Nephron (organoid): ENCODE data around the gene PHF13.

Experiments used
- H3K27ac Mint-ChIP-seq, 3 experiments: 2 replicates each; pipeline ENCODE4 v1.8.0; 2020; ENCODE audit warnings: mixed read lengths in 3 of 3, mild to moderate bottlenecking in 2 of 3, moderate library complexity in 1 of 3
- H3K27me3 Mint-ChIP-seq: 2 replicates; pipeline ENCODE4 v1.8.0; 2021; ENCODE audit warnings: low read depth, mild to moderate bottlenecking, moderate library complexity, mixed read lengths
- H3K36me3 Mint-ChIP-seq: 2 replicates; pipeline ENCODE4 v1.8.0; 2020; ENCODE audit warnings: low read depth, mixed read lengths
- H3K4me1 Mint-ChIP-seq: 2 replicates; pipeline ENCODE4 v1.8.0; 2020; ENCODE audit warnings: mixed read lengths
- H3K4me3 Mint-ChIP-seq, 3 experiments: 2 replicates each; pipeline ENCODE4 v1.8.0; 2020; ENCODE audit warnings: mild to moderate bottlenecking in 3 of 3, mixed read lengths in 3 of 3, moderate library complexity in 2 of 3
- H3K9me3 Mint-ChIP-seq: 2 replicates; pipeline ENCODE4 v1.8.0; 2020; ENCODE audit warnings: mixed read lengths
- TF ChIP-seq, protein P1 (sequence below), 3 experiments: fragments of 200-600 bp; sonication (generic); IDR thresholded peaks; one replicate each; pipeline ENCODE4 v1.5.0; 2021; ENCODE audit warnings: antibody characterized with exemption in 3 of 3; ENCODE audit not compliant: unreplicated experiment in 3 of 3

PHF13 gene

DNA sequence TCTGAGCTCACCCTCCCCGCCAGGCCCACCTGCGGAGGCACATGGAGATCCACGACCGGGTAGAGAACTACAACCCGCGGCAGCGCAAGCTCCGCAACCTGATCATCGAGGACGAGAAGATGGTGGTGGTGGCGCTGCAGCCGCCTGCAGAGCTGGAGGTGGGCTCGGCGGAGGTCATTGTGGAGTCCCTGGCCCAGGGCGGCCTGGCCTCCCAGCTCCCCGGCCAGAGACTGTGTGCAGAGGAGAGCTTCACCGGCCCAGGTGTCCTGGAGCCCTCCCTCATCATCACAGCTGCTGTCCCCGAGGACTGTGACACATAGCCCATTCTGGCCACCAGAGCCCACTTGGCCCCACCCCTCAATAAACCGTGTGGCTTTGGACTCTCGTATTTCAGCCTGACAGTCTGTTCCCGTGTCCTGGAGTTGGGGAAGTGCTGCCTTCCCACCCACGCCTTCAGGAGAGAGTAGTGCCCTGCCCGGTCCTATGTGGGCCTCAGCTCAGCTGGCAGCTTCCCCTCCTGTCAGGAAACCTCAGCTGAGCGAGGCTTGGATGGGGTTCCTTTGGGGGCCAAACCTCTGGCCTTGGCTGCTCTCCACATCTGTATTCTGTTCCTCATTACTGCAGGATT, 24.5 kb upstream of the PHF13 start:
- TF ChIP-seq, protein P1, sequence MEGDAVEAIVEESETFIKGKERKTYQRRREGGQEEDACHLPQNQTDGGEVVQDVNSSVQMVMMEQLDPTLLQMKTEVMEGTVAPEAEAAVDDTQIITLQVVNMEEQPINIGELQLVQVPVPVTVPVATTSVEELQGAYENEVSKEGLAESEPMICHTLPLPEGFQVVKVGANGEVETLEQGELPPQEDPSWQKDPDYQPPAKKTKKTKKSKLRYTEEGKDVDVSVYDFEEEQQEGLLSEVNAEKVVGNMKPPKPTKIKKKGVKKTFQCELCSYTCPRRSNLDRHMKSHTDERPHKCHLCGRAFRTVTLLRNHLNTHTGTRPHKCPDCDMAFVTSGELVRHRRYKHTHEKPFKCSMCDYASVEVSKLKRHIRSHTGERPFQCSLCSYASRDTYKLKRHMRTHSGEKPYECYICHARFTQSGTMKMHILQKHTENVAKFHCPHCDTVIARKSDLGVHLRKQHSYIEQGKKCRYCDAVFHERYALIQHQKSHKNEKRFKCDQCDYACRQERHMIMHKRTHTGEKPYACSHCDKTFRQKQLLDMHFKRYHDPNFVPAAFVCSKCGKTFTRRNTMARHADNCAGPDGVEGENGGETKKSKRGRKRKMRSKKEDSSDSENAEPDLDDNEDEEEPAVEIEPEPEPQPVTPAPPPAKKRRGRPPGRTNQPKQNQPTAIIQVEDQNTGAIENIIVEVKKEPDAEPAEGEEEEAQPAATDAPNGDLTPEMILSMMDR (IDR thresholded peaks at IDR 0.05; ENCODE audit: unreplicated experiment in 3 of 3), result no peak
- Mint-ChIP-seq H3K4me3 (no peak overlapping the region), H3K27ac (no peak overlapping the region), H3K9me3 (no peaks in the 10 kb centered on the region), H3K36me3 (peaks cover 6% of the 10 kb centered on the region), H3K27me3 (no peaks in the 10 kb centered on the region), H3K4me1 (no peaks in the 10 kb centered on the region)

DNA sequence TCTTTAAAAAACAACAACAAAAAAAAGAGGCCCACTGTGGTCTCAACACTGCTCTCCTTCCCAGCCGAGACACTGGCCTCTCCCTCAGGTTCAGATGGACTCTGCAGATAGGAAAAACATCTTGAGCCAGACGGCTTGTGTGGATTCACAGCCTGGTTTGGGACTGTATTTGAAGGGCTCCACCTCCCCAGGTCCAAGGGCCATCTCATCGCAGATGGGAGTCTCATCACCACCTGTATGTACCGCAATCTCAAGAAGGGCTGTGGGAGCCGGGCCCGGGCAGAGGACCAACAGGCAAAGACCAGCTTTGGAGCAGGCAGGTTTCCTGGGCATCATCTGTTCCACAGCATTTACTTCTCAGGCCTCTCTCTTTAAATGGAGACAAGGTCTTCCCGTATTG, 23.5 kb upstream of the PHF13 start:
- H3K27me3 Mint-ChIP-seq, result no peaks in the 10 kb centered on the region
- TF ChIP-seq, protein P1 (IDR thresholded peaks at IDR 0.05; ENCODE audit: unreplicated experiment in 3 of 3), result no peak
- H3K36me3 Mint-ChIP-seq, result peaks cover 7% of the 10 kb centered on the region
- H3K27ac Mint-ChIP-seq, result no peak overlapping the region
- H3K9me3 Mint-ChIP-seq, result no peaks in the 10 kb centered on the region
- H3K4me1 Mint-ChIP-seq, result no peaks in the 10 kb centered on the region
- H3K4me3 Mint-ChIP-seq, result no peak overlapping the region

DNA sequence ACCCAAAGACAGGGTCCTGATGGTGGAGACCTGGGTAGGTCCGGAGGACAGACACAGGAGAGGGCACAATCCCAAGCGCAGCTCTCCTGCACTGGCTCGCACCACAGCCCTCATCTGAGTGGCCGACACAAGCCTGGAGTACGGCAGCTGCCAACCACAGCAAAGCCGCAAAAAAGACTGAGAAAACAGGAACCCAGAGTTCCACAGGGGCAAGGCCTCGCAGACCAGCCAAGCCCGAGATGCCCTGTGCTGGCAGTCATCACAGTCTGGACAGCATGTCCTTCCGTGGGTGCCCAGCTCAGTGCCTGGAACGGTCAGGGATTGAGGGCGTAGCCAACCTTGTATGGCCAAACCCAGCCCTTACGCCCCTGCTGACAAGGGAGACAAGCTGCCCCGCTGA, 22.3 kb upstream of the PHF13 start:
- peaks cover 19% of the 10 kb centered on the region for H3K36me3 Mint-ChIP-seq
- peaks cover 6% of the 10 kb centered on the region for H3K4me1 Mint-ChIP-seq
- TF ChIP-seq, protein P1 (IDR thresholded peaks at IDR 0.05; ENCODE audit: unreplicated experiment in 3 of 3), result no peak
- no peaks in the 10 kb centered on the region for H3K27me3 Mint-ChIP-seq
- H3K4me3 Mint-ChIP-seq, result no peak overlapping the region
- H3K9me3 Mint-ChIP-seq, result no peaks in the 10 kb centered on the region
- H3K27ac Mint-ChIP-seq, result no peak overlapping the region

DNA sequence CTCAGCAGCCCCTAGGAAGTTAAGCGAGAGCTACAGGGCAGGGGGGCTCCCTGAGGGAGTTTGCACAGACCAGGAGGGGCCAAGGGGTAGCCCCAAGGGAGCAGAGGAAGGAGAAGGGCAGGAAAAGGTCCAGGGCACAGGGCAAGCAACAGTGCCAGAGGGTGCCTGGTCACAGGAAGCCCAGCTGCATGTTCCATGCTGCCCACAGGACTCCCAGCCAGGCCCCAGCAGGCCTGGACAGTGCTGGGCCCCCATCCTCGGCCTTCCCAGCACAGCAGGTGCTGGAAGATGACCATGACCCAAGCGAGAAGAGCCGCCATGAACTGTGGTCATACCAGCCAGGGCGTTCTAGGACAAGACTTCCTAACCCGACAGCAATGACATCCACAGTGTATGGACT, 21.9 kb upstream of the PHF13 start:
- Mint-ChIP-seq H3K36me3 (peaks cover 23% of the 10 kb centered on the region), H3K27ac (no peak overlapping the region), H3K9me3 (no peaks in the 10 kb centered on the region), H3K27me3 (no peaks in the 10 kb centered on the region), H3K4me1 (peaks cover 10% of the 10 kb centered on the region), H3K4me3 (no peak overlapping the region)
- TF ChIP-seq, protein P1 (IDR thresholded peaks at IDR 0.05; ENCODE audit: unreplicated experiment in 3 of 3), result no peak

DNA sequence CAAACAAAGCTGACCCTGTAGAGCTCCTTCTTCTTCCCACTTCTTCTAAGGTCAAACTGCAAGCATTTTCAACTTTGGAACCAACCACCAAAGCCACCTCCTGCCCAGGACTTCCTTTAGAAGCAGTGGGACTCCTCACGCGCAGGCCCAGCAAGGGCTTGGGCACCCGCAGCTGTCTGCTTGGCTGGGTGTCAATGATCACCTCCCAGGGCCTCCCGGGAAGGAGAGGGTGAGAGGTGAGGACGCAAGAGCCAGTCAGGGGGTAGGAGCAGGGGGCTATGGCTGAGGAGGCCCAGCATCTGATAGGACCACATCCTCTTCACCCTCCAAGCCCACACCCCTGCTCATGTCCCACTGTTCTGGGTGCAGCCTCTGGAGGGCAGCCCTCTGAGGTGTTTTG, 21.1 kb upstream of the PHF13 start:
- Mint-ChIP-seq H3K27ac (no peak overlapping the region), H3K27me3 (no peaks in the 10 kb centered on the region), H3K4me3 (no peak overlapping the region), H3K36me3 (peaks cover 27% of the 10 kb centered on the region), H3K9me3 (no peaks in the 10 kb centered on the region), H3K4me1 (peaks cover 15% of the 10 kb centered on the region)
- TF ChIP-seq, protein P1 (IDR thresholded peaks at IDR 0.05; ENCODE audit: unreplicated experiment in 3 of 3), result no peak

DNA sequence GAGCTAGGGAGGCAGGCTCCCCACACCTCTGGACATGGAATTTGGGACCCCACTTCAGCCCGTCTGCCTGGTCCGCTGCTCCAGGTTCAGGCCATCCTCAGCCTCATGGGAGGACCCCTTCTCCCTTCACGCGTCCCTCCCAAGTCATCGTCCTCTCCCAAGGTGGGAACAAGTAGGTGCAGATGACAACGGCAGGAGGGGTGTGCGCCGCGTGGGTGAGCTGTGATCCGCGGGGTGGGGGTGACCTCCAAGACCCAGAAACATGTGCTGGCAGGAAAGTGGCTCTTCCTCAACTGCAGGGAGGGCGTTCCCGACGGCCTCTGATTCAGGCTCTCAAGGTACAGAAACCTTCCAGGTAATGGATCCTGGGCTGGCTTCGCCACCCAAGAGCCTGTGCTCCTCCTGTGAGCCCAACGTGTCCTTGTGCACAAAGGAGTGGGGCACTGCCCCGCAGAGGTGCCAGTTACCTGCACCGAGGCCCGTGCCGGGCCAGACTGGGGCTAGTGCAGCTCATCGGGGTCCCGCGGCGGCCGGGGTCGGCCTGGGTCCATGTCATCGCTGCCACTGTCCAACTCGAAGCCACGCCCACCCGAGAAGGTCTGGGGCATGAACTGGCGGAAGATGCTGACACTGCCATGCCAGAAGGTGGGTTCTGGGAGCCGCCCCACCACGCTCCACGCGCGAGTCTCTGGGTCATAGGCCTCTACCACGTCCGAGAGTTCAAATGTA, 20.5 kb upstream of the PHF13 start:
- Mint-ChIP-seq H3K27me3 (no peaks in the 10 kb centered on the region), H3K36me3 (peaks cover 31% of the 10 kb centered on the region), H3K4me1 (peaks cover 15% of the 10 kb centered on the region), H3K4me3 (no peak overlapping the region), H3K9me3 (no peaks in the 10 kb centered on the region), H3K27ac (no peak overlapping the region)
- TF ChIP-seq, protein P1 (IDR thresholded peaks at IDR 0.05; ENCODE audit: unreplicated experiment in 3 of 3), result no peak
